Activated CD8-positive, alpha-beta memory T cell treated with anti-CD3 and anti-CD28 coated beads, Interleukin-2, amount 50 U/mL, for 1 hour (primary cell): ENCODE measurements around the gene TCF4.
"Not testable (repeated sequence)": the region's sequence is repeated elsewhere in the genome, so short reads cannot be mapped to it uniquely, and the experiment has no call there.

Experiments
- DNase-seq: peaks from one replicate; pipeline ENCODE4 v3.0.0-alpha.2; 2020; ENCODE audit errors: extremely low read depth

TCF4 gene

GRCh38 chr18:55475916-55476315 lies 112.1 kb downstream of the TCF4 start:
- DNase-seq, result no peak

DNA sequence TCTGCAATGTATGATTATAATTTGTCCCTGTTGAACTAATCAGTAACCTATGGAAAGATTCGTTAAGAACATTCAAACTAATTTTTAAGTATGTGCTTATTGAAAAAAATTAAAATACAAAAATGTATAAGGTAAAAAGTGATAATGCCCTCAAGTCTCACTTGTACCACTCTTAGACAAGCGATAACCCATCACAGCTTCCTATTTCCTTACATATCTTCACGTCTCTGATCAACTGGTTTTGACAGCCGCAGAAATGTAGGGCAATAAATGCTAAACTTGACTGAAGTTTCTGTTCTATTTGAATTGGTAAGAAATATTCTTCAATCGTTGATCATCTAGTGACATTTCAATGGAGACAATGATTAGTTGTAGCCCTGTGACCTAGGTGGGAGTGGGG lies 112.5 kb downstream of the TCF4 start:
- DNase-seq, result no peak

DNA sequence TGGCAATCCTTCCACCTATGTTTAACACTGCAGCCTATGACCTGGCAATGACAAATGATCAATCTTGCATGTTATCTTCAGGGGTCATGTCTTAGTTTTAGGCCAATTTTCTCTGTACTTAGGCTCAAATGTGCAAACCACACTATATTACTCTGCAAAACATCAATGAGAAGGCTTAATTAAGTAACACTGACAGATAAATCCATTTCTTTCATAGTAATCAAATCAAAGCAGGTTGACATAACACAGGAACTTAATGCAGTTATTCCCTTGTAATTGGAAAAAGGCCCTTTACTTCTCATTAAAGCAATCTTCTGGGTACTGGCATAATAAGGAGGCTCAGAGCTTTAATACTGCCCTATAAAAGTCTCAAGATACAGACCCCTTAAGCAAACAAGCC lies 114.4 kb downstream of the TCF4 start:
- DNase-seq, result no peak

- no peak for DNase-seq
Observed at GRCh38 chr18:55473058-55473457, 114.9 kb downstream of the TCF4 start.

DNA sequence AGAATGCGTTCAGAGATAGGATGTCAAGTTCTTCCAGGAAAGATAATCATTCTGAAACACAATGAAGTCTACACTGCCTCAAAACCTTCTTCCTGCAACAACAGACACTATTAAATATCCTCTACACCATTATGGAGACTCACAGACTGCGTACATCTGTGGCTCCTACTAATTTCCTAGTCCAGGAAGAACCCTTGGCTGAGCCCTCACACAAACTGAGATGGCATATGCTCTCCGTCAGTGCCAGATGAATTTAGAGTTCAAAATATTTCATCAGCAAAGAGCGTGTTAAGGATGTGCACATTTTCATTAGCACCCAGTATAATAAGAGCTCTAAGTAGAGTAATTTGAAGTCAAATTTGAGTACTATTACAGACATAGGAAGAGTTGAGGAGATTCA lies 117.2 kb downstream of the TCF4 start:
- no peak for DNase-seq

- not testable (repeated sequence) for DNase-seq
Observed at GRCh38 chr18:55469134-55469533, 118.9 kb downstream of the TCF4 start.

GRCh38 chr18:55466789-55467188 lies 121.2 kb downstream of the TCF4 start:
- no peak for DNase-seq

- DNase-seq, result no peak
Observed at GRCh38 chr18:55465313-55465712, 122.7 kb downstream of the TCF4 start.

- no peak for DNase-seq
Observed at GRCh38 chr18:55464581-55464980, 123.4 kb downstream of the TCF4 start.

GRCh38 chr18:55462652-55463051 lies 125.3 kb downstream of the TCF4 start:
- no peak for DNase-seq

DNA sequence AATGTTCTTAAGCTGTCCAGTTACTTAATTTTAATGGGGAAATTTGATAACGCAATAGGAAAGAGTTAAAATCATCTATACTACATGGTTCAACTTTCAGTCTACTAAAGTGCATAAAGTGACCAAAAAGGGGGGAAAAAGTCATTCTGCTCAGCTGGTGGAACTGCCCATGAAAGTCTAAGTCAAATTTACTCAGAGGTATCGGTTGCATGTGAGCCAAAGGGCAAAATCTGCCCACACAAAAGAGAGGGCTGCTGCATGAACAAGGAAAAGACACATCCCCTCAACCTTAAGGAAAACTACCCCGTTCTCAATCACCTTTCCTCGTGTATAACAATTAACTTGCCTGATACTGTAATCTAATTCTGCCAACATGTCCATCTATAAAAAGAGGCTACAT lies 126.1 kb downstream of the TCF4 start:
- DNase-seq, result no peak

- no peak for DNase-seq
Observed at GRCh38 chr18:55458456-55459203, 129.4 kb downstream of the TCF4 start.

- DNase-seq, result no peak
Observed at GRCh38 chr18:55457028-55457427, 131.0 kb downstream of the TCF4 start.

GRCh38 chr18:55455938-55456337 lies 132.1 kb downstream of the TCF4 start:
- no peak for DNase-seq

- no peak for DNase-seq
Observed at GRCh38 chr18:55453186-55453585, 134.8 kb downstream of the TCF4 start.

DNA sequence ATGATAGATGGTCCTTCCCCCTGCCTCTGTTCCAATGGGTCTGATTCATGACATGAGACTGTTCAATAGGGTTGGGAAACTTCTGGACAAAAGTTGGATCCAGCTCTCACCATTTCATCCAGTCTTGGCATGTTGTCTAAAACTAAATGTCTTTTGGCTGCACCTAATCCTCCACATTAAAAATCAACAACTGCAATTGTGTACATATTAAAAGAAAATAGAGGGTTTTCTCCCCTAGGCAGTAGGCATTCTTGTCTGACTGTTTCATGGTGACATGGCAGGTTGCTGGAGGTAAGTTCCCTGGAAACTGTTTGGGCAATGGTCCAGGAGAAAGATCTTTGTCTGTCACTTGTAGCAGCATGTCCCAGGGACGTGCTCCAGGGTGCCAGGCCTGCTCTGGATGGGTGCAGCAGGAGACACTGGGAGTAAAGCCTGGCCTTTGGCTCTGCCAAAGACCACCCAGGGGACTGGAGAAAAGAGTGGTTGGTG lies 135.8 kb downstream of the TCF4 start:
- no peak for DNase-seq

- no peak for DNase-seq
Observed at GRCh38 chr18:55449412-55450140, 138.4 kb downstream of the TCF4 start.

- no peak for DNase-seq
Observed at GRCh38 chr18:55448420-55448819, 139.6 kb downstream of the TCF4 start.

- no peak for DNase-seq
Observed at GRCh38 chr18:55447672-55448018, 140.3 kb downstream of the TCF4 start.

- DNase-seq, result no peak
Observed at GRCh38 chr18:55446996-55447671, 140.9 kb downstream of the TCF4 start.

- DNase-seq, result no peak
Observed at GRCh38 chr18:55444536-55444935, 143.5 kb downstream of the TCF4 start.

GRCh38 chr18:55443776-55444175 lies 144.2 kb downstream of the TCF4 start:
- DNase-seq, result no peak

DNA sequence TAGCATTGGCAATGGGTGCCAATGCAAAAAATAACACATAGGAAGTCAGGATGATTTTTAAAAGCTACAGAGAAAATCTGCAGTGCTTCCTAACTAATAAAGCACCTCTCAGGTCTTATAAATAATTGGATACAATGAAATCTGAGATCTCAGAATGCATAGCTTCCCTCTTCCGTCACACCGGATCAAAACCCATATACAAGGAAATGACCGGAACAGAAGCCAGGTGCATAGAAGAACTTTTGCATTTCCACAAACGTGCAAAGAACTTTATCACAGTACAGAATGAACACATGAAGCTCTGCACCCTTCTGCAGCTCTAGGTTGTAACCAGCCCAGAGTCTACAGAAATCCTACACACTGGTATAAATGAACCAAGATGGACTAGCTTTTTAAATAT lies 145.4 kb downstream of the TCF4 start:
- DNase-seq, result no peak
